Medulla oblongata (tissue), 1 donor: ENCODE data around the gene CLCC1.
"Not testable (repeated sequence)": the region's sequence is repeated elsewhere in the genome, so short reads cannot be mapped to it uniquely, and the experiment has no call there.

Experiments used
- DNase-seq: peaks from one replicate; pipeline ENCODE4 v3.0.0-alpha.2; 2015; ENCODE audit errors: extremely low spot score

CLCC1 gene, protein sequence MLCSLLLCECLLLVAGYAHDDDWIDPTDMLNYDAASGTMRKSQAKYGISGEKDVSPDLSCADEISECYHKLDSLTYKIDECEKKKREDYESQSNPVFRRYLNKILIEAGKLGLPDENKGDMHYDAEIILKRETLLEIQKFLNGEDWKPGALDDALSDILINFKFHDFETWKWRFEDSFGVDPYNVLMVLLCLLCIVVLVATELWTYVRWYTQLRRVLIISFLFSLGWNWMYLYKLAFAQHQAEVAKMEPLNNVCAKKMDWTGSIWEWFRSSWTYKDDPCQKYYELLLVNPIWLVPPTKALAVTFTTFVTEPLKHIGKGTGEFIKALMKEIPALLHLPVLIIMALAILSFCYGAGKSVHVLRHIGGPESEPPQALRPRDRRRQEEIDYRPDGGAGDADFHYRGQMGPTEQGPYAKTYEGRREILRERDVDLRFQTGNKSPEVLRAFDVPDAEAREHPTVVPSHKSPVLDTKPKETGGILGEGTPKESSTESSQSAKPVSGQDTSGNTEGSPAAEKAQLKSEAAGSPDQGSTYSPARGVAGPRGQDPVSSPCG

DNA sequence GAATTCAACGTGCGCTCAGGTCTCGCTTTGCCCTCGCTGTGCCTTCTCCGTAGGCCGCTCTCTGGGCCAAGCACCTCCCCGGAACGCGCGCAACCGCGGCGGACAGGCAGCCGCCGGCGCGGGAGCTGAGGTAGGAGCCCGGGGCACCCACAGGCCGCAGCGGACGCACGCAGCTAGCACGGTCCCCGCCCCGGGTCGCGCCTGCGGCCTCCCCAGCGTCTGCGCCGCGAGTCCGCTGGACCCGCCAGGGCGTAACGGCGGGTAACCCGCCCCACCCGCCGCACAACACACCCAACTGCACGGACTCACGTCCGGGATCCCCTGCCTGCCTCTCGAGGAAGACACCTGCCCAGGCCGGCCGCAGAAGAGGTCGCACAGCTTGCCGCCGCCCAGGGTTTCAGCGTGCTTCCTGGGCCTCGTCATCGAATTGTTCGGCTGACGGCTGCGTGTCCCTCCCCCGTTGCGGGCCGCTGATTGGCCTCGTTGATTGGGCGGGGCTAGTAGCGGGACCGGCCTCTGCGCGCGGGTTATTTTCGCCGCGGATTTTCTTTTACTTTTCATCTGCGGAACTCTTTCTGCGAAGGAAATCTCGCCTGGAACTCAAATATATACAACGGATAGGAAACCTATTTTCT, at the start of gene CLCC1:
Gene CLCC1 (minus strand): TSS at position 433 of the 635 bp plus-strand sequence. CDS start 13,047 bp downstream, outside the sequence.
- peak; percentile 94 for DNase-seq

DNA sequence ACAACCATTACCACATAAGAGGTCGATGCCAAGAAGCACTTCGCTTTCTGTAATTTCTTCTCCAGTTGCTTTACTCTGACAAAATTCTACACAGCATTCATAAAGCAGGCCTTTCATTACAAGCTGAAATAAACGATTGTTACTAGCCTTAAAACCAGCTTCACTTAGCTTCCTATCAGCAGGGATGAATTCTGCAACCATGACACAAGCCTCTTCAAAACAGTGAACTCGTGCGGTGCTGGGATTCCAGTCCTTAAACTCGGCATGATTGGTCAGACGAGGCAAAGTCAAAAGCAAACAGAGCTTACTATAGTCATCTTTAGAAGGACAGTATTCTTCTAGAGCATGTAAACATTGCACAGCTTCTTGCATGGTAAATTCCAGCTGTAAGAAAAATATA, 48.1 kb upstream of the CLCC1 start:
- peak; percentile 62 for DNase-seq

DNA sequence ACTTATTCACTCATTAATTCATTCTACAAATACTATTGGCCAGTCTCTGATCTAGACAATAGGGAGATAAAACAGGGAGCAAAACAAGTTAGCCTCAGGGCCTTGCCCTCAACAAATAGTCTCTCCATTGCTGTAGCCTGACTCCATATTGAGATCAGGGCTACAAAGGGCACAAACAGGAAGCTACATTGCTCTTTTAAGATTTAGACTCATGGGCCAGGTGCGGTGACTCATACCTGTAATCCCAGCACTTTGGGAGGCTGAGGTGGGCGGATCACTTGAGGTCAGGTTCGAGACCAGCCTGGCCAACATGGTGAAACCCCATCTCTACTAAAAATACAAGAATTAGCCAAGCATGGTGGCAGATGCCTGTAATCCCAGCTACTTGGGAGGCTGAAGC, 33.3 kb upstream of the CLCC1 start:
- DNase-seq: not testable (repeated sequence)

DNA sequence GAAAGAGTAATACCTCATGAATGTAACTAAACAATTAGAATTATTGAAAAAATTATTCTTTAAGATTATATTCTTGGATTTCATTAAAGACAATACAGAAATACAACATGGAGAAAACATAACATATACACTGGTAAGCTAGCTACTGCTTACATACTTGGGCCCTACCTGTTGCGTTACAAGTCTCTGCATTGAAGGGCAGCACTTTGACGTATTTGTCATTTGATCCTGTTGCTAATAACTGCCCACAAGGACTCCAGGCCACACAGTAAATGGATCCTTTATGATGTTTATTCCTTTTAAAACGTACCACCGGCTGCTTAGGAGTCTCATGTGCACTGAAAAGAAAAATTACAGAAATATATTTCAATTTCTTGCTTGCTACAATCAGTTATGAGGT, 19.8 kb upstream of the CLCC1 start:
- DNase-seq: no peak

DNA sequence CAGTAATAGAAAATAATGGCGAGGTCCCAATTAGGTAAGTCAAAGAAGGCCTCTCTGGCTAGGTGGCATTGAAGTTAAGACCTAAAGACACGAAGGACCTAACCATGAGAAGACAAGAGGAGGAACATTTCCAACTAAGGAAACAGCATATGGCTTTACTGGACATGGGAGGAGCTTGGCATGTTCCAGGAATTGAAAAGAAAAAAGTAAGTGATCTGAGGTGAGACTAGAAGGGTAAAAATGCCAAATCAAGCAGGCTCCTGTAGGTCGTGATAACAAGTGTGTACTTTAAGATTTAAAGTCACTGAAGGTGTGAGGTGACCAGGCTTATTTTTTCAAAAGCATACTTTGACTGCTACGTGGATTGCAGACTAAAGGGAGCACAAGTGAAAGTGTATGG, 13.4 kb upstream of the CLCC1 start:
- no peak for DNase-seq

DNA sequence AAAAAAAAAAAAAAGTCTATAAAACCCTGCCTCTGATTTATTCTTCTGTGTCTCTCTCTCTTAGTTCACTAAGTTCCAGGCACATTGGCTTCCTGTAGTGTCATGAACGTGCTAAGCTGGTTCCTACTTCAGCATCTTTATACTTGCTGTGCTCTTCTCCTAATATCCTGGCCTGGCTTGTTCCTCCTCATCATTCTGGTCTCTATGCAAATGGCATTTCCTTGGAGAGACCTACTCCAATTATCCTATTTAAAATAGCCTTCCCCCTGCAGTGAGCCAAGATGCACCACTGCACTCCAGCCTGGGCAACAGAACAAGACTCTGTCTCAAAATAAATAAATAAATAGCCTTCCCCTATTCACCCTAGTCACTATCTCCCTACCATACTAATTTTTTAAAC, 9.7 kb upstream of the CLCC1 start:
- DNase-seq: peak; percentile 61

DNA sequence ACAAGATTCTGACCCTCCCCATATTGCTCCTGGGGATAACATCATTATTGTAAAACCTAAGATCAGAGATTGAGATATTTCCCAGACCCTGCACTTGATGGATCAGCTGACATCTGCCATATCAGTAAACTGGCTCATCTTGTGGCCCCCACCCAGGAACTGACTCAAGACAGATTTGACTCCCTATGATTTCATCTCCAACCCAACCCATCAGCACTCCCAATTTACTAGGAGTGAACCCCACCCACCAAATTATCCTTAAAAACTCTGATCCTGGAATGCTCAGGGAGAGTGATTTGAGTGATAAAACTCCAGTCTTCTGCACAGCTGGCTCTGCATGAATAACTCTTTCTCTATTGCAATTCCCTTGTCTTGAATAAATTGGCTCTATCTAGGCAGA, 6.1 kb upstream of the CLCC1 start:
- DNase-seq: no peak

DNA sequence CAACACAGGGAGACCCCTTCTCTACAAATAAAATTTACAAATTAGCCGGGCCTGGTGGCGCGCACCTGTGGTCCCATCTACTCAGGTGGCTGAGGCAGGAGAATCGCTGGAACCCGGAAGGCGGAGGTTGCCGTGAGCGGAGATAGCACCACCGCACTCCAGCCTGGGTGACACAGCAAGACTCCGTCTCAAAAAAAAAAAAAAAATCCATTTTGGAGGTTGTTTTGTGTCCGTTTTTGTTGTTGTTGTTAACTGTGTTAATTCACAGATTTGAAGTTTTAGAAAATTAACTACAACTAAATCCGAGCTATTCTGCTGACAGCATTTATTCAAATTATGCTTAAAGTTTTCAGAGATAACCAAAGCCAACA, 618 bp downstream of the CLCC1 start:
- DNase-seq: no peak

DNA sequence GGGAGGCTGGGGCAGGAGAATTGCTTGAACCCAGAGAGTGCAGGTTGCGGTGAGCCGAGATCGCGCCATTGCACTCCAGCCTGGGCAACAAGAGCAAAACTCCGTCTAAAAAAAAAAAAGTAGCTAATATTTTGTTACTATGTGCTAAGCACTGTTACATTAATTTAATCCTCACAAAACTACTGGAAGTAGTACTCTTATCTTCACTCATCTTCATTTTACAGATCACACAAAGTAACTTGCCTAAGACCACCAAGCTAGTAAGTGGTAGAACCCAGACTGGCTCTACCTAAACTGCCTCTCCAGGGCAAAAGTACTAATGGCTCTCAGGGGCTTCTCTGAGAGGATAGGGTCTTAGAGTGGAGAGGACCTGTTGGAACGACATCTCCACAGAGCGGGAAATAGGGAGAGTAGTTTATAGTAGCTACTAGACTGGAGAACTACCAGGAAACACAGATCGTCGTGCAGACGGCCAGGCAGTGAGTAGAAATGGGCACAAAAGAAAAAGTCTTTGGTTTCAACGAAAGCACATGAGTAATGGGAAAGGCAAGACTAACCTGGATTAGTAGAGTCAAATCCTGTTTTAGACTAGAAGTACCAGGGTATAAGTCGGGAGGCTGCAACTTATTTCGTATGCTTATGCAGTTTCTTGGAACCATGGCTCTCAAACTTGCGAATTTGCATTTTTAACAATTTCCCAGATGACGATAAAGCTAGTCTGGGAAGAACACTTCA, 1.4 kb downstream of the CLCC1 start:
- DNase-seq: no peak

DNA sequence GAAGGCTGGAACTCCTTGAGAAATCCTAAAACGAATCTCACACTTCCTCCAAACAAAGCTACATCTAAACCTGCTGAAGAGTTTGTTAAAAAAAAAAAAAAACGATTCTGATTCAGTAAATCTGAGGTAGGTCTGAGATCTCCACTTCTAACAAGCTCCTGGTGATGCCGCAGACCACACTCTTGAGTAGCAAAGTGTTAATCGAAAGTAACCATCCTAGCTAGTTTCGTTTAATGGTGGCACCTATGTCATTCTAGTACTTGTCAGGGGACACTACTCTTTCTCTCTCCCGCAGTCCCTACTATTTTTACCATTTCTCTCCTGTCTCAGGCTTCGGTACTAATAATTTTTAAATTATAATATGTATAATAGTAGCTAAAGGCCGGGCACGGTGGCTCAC, 2.1 kb downstream of the CLCC1 start:
- DNase-seq: no peak

DNA sequence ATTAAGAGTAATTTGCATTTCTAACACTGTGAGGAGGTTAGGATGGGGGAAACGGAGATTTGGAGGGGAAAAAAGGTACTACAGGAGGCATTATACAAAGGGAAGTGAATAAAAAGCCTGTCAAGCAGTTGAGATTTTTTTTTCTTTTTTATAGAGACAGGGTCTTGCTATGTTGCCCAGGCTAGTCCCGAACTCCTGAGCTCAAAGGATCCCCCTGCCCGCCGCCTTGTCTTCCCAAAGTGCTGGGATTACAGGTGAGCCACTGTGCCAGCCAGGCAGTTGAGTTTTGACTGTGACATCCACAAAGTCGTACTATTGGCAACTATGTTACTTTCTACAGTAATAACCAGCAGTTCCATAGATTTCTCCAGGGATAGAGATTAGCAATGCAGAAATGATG, 2.6 kb downstream of the CLCC1 start:
- DNase-seq: no peak

DNA sequence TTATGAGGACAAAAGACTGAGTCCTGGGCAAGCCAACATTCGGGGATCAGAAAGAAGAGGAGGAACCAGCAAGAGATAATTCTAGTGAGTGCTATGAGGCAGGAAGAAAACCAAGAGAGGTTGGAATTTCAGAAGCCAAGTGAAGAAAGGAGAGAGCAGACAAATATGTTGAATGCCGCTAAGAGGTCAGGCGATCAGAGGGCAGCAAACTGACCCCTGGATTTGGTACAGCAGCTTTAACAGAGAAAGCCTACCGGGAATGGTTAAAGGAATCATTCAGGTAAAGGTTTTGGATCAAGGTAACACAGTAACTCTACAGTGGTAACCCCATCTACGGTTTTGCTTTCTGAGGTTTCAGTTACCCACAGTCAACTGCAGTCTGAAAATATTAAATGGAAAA, 5.4 kb downstream of the CLCC1 start:
- DNase-seq: no peak

DNA sequence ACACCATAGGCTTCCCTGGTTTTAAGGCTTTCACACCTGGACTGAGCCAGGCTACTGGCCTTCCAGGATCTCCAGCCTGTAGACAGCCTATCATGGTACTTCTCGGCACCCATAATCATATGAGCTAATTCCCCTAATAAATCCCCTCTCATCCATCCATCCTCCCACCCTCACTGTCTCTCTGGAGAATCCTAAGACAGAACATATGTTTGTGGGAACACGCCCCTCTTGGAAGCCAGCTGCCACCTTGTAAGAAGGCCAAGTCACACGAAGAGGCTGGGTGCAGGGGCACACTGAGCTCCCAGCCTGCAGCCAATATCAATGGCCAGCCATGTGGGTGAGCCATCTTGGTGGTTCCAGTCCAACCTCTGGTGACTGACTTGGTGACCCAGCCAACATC, 7.4 kb downstream of the CLCC1 start:
- no peak for DNase-seq

DNA sequence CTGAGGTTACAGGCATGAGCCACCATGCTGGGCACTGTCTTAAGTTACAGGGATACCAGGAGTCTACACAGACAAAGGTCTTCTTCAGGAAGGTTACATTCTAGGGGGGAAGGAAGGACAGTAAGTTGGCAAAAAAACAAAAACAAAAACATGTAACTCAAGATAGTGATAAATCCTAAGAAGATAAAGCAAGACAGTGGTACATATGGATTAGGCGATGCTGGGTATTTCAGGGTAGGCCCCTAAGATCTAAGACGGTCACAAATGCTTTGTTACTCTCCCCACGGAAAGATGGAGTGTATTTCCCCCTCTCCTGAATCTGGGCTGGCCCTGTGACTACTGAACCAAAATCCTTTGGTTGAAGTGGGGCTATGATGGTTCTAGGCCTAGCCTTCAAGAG, 8.2 kb downstream of the CLCC1 start:
- DNase-seq: no peak

DNA sequence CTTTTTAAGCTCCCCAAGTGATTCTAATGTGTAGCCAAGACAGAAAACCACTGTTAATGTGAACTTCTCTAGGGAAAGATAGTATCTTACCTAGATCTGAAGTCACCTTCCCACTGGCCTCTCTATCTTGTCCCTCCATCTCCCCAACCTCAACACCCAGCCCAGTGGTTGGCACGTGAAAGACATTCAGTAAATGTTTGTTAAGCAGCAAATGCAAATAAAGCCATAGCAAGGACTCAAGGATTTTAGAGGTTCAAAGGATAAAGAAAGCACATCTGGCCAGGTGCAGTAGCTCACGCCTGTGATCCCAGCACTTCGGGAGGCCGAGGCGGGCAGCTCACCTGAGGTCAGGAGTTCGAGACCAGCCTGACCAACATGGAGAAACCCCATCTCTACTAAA, 9.8 kb downstream of the CLCC1 start:
- DNase-seq: no peak

DNA sequence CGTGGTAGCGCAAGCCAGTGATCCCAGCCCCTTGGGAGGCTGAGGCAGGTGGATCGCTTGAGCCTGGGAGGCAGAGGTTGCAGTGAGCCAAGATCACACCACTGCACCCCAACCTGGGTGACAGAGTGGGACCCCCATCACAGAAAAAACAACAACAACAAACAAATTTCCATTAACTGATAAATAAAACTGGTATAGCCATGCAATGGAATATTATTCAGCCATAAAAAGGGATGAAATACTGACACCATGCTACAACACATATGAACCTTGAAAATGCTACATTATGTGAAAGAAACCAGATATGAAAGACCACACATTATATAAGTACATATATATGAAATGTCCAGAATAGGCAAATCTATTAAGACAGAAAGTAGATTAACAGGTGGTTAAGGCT, 12.0 kb downstream of the CLCC1 start:
- no peak for DNase-seq

DNA sequence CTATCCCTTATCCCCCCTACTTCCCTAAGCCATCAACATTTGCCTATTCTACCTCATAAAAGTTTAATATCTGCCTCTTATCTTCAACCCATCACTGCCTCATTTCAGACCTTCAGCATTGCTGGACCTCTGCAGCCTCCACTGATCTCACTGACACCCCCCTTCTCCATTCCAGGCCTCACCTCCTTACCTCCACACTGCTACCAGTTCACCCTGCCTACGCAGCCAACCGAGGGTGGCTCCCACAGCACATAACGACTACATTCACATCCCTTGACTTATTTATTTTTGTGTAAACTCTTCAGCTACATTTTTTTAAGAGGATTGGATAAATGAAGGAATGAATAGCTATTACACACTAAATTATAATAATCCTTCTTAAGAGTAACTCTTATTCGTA, 14.2 kb downstream of the CLCC1 start:
- no peak for DNase-seq

DNA sequence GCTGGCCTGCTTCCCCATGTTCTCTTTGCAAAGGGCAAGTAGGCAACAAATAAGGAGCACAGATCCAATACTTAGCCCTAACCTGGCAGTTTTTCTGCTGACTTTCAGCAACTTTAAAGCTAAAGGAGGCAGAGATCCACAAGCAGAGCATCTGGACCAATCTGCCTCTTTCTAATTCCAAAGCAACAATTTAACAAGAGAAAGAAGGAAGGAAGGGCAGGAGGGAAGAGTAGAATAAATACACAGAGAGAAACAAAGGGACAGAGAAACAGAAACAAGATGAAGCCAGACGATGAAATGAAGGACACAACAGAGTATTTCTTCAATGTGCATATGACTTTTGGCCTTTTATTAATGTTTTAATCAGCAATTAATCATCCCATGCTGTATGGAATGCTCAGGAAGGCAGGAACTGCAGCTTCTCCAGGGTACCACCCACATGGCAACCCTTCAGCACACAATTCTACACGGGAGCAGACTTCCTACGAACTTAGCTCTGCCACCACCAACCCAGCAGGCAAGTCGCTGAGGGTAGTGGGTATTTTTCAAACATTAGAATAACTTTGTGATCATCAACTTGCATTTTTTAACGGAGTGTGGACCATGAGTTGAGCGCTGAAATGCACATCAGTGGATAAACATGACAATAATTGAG, 15.3 kb downstream of the CLCC1 start:
- peak; percentile 51 for DNase-seq

DNA sequence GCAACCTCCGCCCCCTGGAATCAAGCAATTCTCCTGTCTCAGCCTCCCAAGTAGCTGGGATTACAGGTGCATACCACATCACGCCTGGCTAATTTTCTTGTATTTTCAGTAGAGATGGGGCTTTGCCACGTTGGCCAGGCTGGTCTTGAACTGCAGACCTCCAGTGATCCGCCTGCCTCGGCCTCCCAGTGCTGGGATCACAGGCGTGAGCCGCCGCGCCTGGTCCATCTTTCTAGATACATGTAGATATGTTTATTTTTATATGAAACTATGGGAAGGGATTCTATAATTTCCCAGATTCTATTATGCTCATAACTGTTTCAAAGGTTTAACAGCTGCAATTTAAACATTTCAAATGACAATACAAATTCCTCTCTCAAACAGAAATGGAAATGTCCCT, 27.1 kb downstream of the CLCC1 start:
- no peak for DNase-seq

DNA sequence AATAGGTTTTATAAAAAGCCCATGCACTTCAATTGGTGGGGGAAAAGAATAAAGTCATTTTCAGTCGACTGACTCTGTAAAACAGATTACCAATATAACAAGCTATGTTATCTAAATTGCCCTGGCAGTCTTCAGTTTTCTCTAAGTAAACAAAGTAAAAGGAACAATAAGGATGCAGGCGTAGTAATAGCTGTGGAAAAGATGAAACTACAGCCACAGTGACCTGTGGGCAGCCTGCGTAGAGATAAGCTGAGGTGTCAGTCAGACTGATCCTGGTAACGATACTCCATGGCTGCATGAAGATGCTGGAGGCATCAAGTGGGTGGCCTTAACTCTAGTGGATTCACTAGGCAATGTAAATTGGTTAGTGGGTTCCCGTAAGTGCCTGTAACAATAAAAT, 29.3 kb downstream of the CLCC1 start:
- no peak for DNase-seq

DNA sequence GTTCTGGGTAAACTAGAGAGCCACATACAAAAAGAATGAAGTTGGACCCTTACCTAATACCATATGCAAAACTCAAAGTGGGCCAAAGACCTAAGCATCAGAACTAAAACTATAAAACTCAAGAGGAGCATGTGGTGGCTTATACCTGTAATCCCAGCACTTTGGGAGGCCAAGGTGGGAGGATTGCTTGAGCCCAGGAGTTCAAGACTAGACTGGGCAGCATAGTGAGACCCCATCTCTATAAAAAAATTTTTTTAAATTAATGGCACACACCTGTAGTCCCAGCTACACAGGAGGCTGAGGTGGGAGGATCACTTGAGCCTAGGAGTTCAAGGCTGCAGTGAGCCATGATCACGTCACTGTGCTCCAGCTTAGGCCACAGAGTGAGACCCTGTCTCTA, 35.7 kb downstream of the CLCC1 start:
- not testable (repeated sequence) for DNase-seq

DNA sequence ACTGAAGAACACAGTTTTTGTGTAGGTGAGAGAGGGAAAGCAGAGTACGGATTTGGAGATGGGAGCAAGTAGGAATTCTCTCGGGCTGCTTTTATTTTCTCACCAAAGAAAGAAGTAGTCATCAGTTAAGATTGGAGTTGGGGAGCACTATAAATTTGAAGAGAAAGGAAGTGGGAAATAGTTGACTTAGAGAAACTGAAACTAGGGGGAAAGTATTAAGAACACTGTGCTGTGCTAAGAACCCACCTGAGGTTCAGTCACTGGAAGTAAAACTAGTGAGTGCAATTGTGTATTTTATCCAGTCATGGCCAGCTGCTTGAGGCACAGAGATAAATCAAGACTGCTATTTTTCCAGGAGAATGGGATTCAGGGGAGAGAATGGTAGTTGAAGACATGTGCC, 37.4 kb downstream of the CLCC1 start:
- DNase-seq: no peak
